Anterior cingulate cortex (tissue), 58 donors: ENCODE results near the gene RBM19.
"Not testable (repeated sequence)": the region's sequence is repeated elsewhere in the genome, so short reads cannot be mapped to it uniquely, and the experiment has no call there.

ENCODE experiments used
- DNase-seq, 58 donors: peaks; one replicate each; lab custom pipeline; 2025; lab: John Stamatoyannopoulos, UW

Gene RBM19

GRCh38 chr12:113965951-113966797, at the start of gene RBM19:
Gene RBM19, minus strand, starts transcription at chr12:113966325. Its CDS starts 98 bp downstream, at chr12:113966227.
- peak; percentile 86 to 100 (median 97) for DNase-seq

- DNase-seq: no peak
Measured at GRCh38 chr12:114015851-114016250, 49.7 kb upstream of the RBM19 start.

GRCh38 chr12:114013575-114014345, 47.6 kb upstream of the RBM19 start:
- DNase-seq: no peak

- DNase-seq: no peak
Measured at GRCh38 chr12:114012744-114013431, 46.8 kb upstream of the RBM19 start.

GRCh38 chr12:114011711-114012110, 45.6 kb upstream of the RBM19 start:
- DNase-seq: peak in 2 of 58 donors; percentile 2 to 6

GRCh38 chr12:114006482-114007425, 40.6 kb upstream of the RBM19 start:
- DNase-seq: no peak

- no peak for DNase-seq
Measured at GRCh38 chr12:114004402-114004801, 38.3 kb upstream of the RBM19 start.

- DNase-seq: no peak
Measured at GRCh38 chr12:114003286-114003685, 37.2 kb upstream of the RBM19 start.

GRCh38 chr12:114001511-114002340, 35.6 kb upstream of the RBM19 start:
- no peak for DNase-seq

GRCh38 chr12:114000861-114001260, 34.7 kb upstream of the RBM19 start:
- no peak for DNase-seq

- not testable (repeated sequence) for DNase-seq
Measured at GRCh38 chr12:114000261-114000660, 34.1 kb upstream of the RBM19 start.

- DNase-seq: no peak
Measured at GRCh38 chr12:113997365-113997764, 31.2 kb upstream of the RBM19 start.

- DNase-seq: no peak
Measured at GRCh38 chr12:113996026-113996425, 29.9 kb upstream of the RBM19 start.

GRCh38 chr12:113994051-113994450, 27.9 kb upstream of the RBM19 start:
- DNase-seq: no peak

- not testable (repeated sequence) for DNase-seq
Measured at GRCh38 chr12:113992751-113993150, 26.6 kb upstream of the RBM19 start.

GRCh38 chr12:113991224-113992044, 25.3 kb upstream of the RBM19 start:
- DNase-seq: no peak

- DNase-seq: peak in 1 of 58 donors; percentile 12
Measured at GRCh38 chr12:113990250-113991223, 24.4 kb upstream of the RBM19 start.
